ENCODE results near the gene ISG20.

GRCh38 chr15:88658070-88658965 lies 19.5 kb downstream of the ISG20 start:
- no peak for TF ChIP-seq FOXM1 (IDR thresholded peaks at IDR 0.05; ENCODE audit: borderline replicate concordance)
- TF ChIP-seq FOXA1 (IDR thresholded peaks at IDR 0.05), result no peak
- no peak for TF ChIP-seq SUZ12 (IDR thresholded peaks at IDR 0.05)
- no peak for TF ChIP-seq NFRKB (IDR thresholded peaks at IDR 0.05)
- no peak for TF ChIP-seq ARNT (IDR thresholded peaks at IDR 0.05)
- no peak for TF ChIP-seq SP1 (IDR thresholded peaks at IDR 0.05)
